ENCODE data around the gene HSD17B14.

- no peak for TF ChIP-seq CTCF (conservative IDR thresholded peaks at IDR 0.05)
- TF ChIP-seq ZFX (IDR thresholded peaks at IDR 0.05): no peak
These were observed 30.9 kb upstream of the HSD17B14 start for GRCh38 chr19:48867123-48867745.

All from C4-2B (cell line).